H1 (cell line): ENCODE measurements around the gene NAT8L. TPM values are rescaled to one million over a fixed set of nuclear protein-coding genes. Genes with fewer than 3 reads are reported as not detected.

ENCODE experiments used
- CTCF ChIA-PET: fragments of 300-600 bp; sonication (Branson Sonifier 250); formaldehyde crosslinking; loops from one replicate; lab custom pipeline; 2021; ENCODE audit not compliant: partially characterized antibody; lab: Charles Lee
- POLR2A ChIA-PET: fragments of 300-600 bp; sonication (Branson Sonifier 250); formaldehyde crosslinking; loops from one replicate; lab custom pipeline; 2021; ENCODE audit warnings: inconsistent platforms; ENCODE audit not compliant: partially characterized antibody; lab: Charles Lee
- DNase-seq, 2 experiments: peaks; one replicate each; pipeline versions ENCODE4 v3.0.0 to v3.0.0-alpha.2; 2010 to 2022; ENCODE audit warnings: low spot score in 2 of 2, low read depth in 1 of 2, mixed read lengths in 1 of 2
- FAIRE-seq: peaks from 2 replicates; lab custom pipeline; 2011; peaks lifted over from hg19 to GRCh38; lab: Jason Lieb, UNC
- H2AFZ ChIP-seq: 2 replicates; pipeline ENCODE4 v1.8.1; 2012; ENCODE audit warnings: low read length, inconsistent platforms
- H2AK5ac ChIP-seq: 2 replicates; pipeline ENCODE4 v1.6.1; 2013; ENCODE audit warnings: low read depth, low read length
- H2BK120ac ChIP-seq: replicated peaks from 2 replicates; pipeline ENCODE3; 2013; ENCODE audit warnings: low read depth, low read length, inconsistent platforms
- H2BK12ac ChIP-seq: 2 replicates; pipeline ENCODE4 v1.6.1; 2013; ENCODE audit warnings: low read depth, low read length
- H2BK15ac ChIP-seq: 2 replicates; pipeline ENCODE4 v1.6.1; 2013; ENCODE audit warnings: low read length
- H2BK20ac ChIP-seq: 2 replicates; pipeline ENCODE4 v1.6.1; 2013; ENCODE audit warnings: low read length
- H2BK5ac ChIP-seq: 2 replicates; pipeline ENCODE4 v1.6.1; 2013; ENCODE audit warnings: low read depth, low read length
- H3K14ac ChIP-seq: 2 replicates; pipeline ENCODE4 v1.6.1; 2013; ENCODE audit warnings: inconsistent platforms; ENCODE audit not compliant: insufficient read length
- H3K18ac ChIP-seq: 2 replicates; pipeline ENCODE4 v1.6.1; 2013; ENCODE audit warnings: low read length; ENCODE audit errors: extremely low read depth
- H3K23ac ChIP-seq: 2 replicates; pipeline ENCODE4 v1.6.1; 2013; ENCODE audit warnings: inconsistent platforms; ENCODE audit not compliant: insufficient read length
- H3K23me2 ChIP-seq: 2 replicates; pipeline ENCODE4 v1.6.1; 2013; ENCODE audit warnings: low read depth, low read length
- H3K27ac ChIP-seq: 2 replicates; pipeline ENCODE4 v1.6.1; 2011; ENCODE audit warnings: low read depth, low read length, inconsistent platforms
- H3K27me3 ChIP-seq, 4 experiments: replicated peaks in 1 of 4; 1 replicate in 1 of 4; 2 replicates in 3 of 4; pipeline versions ENCODE4 v1.6.1 to v1.8.1; 2011 to 2013; ENCODE audit warnings: low read length in 3 of 4, mild to moderate bottlenecking in 3 of 4, inconsistent platforms in 2 of 4, mixed read lengths in 2 of 4, moderate library complexity in 1 of 4; ENCODE audit not compliant: control insufficient read depth in 3 of 4, insufficient read depth in 3 of 4; ENCODE audit errors: extremely low read depth in 1 of 4
- H3K36me3 ChIP-seq, 4 experiments: 2 replicates each; pipeline versions ENCODE4 v1.6.1 to v1.8.1; 2011 to 2013; ENCODE audit warnings: mild to moderate bottlenecking in 4 of 4, low read length in 3 of 4, moderate library complexity in 2 of 4, control low read depth in 1 of 4, inconsistent platforms in 1 of 4; ENCODE audit not compliant: insufficient read depth in 4 of 4, control insufficient read depth in 2 of 4
- H3K4ac ChIP-seq: replicated peaks from 2 replicates; pipeline ENCODE3; 2013; ENCODE audit warnings: low read length, low read depth, mixed read lengths, inconsistent platforms; ENCODE audit not compliant: insufficient read length
- H3K4me1 ChIP-seq, 4 experiments: replicated peaks in 1 of 4; 1 replicate in 1 of 4; 2 replicates in 3 of 4; pipeline versions ENCODE4 v1.6.1 to v1.8.1; 2011 to 2013; ENCODE audit warnings: low read length in 3 of 4, inconsistent platforms in 2 of 4, mixed read lengths in 1 of 4; ENCODE audit not compliant: insufficient read depth in 4 of 4, control insufficient read depth in 3 of 4
- H3K4me2 ChIP-seq, 2 experiments: 2 replicates each; pipeline versions ENCODE4 v1.6.1 to v1.8.1; 2011 to 2013; ENCODE audit warnings: low read depth in 2 of 2, low read length in 2 of 2, control low read depth in 1 of 2, inconsistent platforms in 1 of 2, mild to moderate bottlenecking in 1 of 2; ENCODE audit not compliant: insufficient read depth in 1 of 2
- H3K4me3 ChIP-seq, 4 experiments: fragments of 200-600, 300-600 bp in 1 of 4; sonication (generic), shearing (Covaris generic), sonication (Bioruptor Twin) in 1 of 4; 2 replicates each; pipeline versions ENCODE4 v1.5.1 to v1.8.1; 2011 to 2016; ENCODE audit warnings: low read length in 4 of 4, low read depth in 3 of 4, control low read depth in 2 of 4, inconsistent platforms in 2 of 4, mild to moderate bottlenecking in 2 of 4, mixed read lengths in 1 of 4, moderate library complexity in 1 of 4; ENCODE audit not compliant: insufficient read depth in 2 of 4; ENCODE audit errors: extremely low read depth in 1 of 4
- H3K56ac ChIP-seq: replicated peaks from 2 replicates; pipeline ENCODE3; 2013; ENCODE audit warnings: low read depth, mild to moderate bottlenecking, mixed read lengths, low read length, inconsistent platforms; ENCODE audit not compliant: insufficient read length
- H3K79me1 ChIP-seq: 2 replicates; pipeline ENCODE4 v1.6.1; 2013; ENCODE audit warnings: low read depth, low read length, control low read depth
- H3K79me2 ChIP-seq, 2 experiments: 2 replicates each; pipeline versions ENCODE4 v1.6.1 to v1.8.1; 2012 to 2013; ENCODE audit warnings: low read length in 2 of 2, mild to moderate bottlenecking in 2 of 2, inconsistent platforms in 1 of 2; ENCODE audit not compliant: insufficient read depth in 2 of 2, control insufficient read depth in 1 of 2
- H3K9ac ChIP-seq, 4 experiments: replicated peaks in 1 of 4; 1 replicate in 1 of 4; 2 replicates in 3 of 4; pipeline versions ENCODE4 v1.6.1 to v1.8.1; 2011 to 2013; ENCODE audit warnings: low read depth in 3 of 4, low read length in 3 of 4, control low read depth in 2 of 4, mild to moderate bottlenecking in 2 of 4, moderate library complexity in 2 of 4, inconsistent platforms in 1 of 4; ENCODE audit errors: extremely low read depth in 1 of 4
- H3K9me3 ChIP-seq, 2 experiments: 2 replicates each; pipeline versions ENCODE4 v1.6.1 to v1.8.1; 2012 to 2013; ENCODE audit warnings: mild to moderate bottlenecking in 2 of 2, moderate library complexity in 2 of 2, control low read depth in 1 of 2, inconsistent platforms in 1 of 2, low read depth in 1 of 2, low read length in 1 of 2, mixed read lengths in 1 of 2; ENCODE audit not compliant: insufficient read depth in 2 of 2
- H4K20me1 ChIP-seq, 2 experiments: replicated peaks in 1 of 2; 2 replicates each; pipeline versions ENCODE3 to v1.8.1; 2011 to 2013; ENCODE audit warnings: inconsistent platforms in 2 of 2, low read length in 2 of 2, mild to moderate bottlenecking in 1 of 2; ENCODE audit not compliant: insufficient read depth in 2 of 2, control insufficient read depth in 1 of 2
- H4K5ac ChIP-seq: 2 replicates; pipeline ENCODE4 v1.6.1; 2013; ENCODE audit warnings: low read length, low read depth, mixed read lengths, inconsistent platforms; ENCODE audit not compliant: insufficient read length
- H4K8ac ChIP-seq: 2 replicates; pipeline ENCODE4 v1.8.0; 2013; ENCODE audit warnings: mild to moderate bottlenecking, moderate library complexity, low read length, inconsistent platforms; ENCODE audit not compliant: insufficient read depth; ENCODE audit errors: extremely low read depth
- H4K91ac ChIP-seq: replicated peaks from 2 replicates; pipeline ENCODE3; 2013; ENCODE audit warnings: low read length, mixed read lengths, inconsistent platforms; ENCODE audit not compliant: insufficient read length
- FOSL1 ChIP-seq: IDR thresholded peaks from 2 replicates; pipeline ENCODE4 v1.6.1; 2011; ENCODE audit warnings: mild to moderate bottlenecking, low read depth, low read length, moderate library complexity; ENCODE audit not compliant: insufficient read depth
- NRF1 ChIP-seq: IDR thresholded peaks from 2 replicates; pipeline ENCODE4 v1.6.1; 2011; ENCODE audit warnings: mild to moderate bottlenecking, low read depth, low read length, improper control_type of control experiment
- WGBS, 2 experiments: shearing (Covaris generic) in 1 of 2; methylation state at CpG; one replicate each; pipeline versions ENCODE4 v1.1.6 to v1.1.7; 2013 to 2015; ENCODE audit warnings: low lambda C conversion rate in 2 of 2, mixed read lengths in 2 of 2, inconsistent platforms in 1 of 2, low coverage in 1 of 2, missing lambda C conversion rate in 1 of 2; ENCODE audit not compliant: insufficient replicate concordance in 2 of 2, insufficient coverage in 1 of 2, insufficient read length in 1 of 2; ENCODE audit errors: extremely low coverage in 1 of 2, missing lambda C conversion rate in 1 of 2; 5-methylcytosine and 5-hydroxymethylcytosine counted together
- polyA plus RNA-seq, 7 experiments: library from polyadenylated mRNA; depleted of rRNA in 3 of 7; stranded (reverse) in 5 of 7; unstranded in 2 of 7; fragments of >200 nt in 5 of 7; fragments of 200-250 nt in 2 of 7; gene quantifications; 1 replicate in 5 of 7; 2 replicates in 1 of 7; 4 replicates in 1 of 7; pipeline versions ENCODE4 v1.2.1 to v1.2.3, GENCODE V29; 2011 to 2013; ENCODE audit warnings: missing spikeins in 2 of 7, mixed read lengths in 2 of 7
- total RNA-seq: library from RNA; stranded (reverse); fragmentation: NEBNext Ultra II Directional; extraction: Animal tissue kit (Norgen Biotek cat#: 25700); gene quantifications from 2 replicates; pipeline ENCODE4 v1.2.1, GENCODE V29; 2021

NAT8L gene
- total and polyA plus RNA-seq, 2 of the 8 experiments (the other 6 are each of a cell fraction or from before 2014, with no cell fraction given): 10.8 TPM

GRCh38 chr4:2036866-2037265, 22.3 kb upstream of the NAT8L start:
- H3K36me3 ChIP-seq: no peaks in the 10 kb centered on the region; a peak in 1 of 8 replicates
- peaks cover 14 to 34% (median 29%) of the 10 kb centered on the region in 4 experiments for H3K27me3 ChIP-seq
- no peak overlapping the region for H3K18ac ChIP-seq
- H3K79me1 ChIP-seq: no peaks in the 10 kb centered on the region
- no peak overlapping the region for H2BK20ac ChIP-seq
- H2BK5ac ChIP-seq: no peak overlapping the region
- H3K56ac ChIP-seq: no peak overlapping the region
- H3K9me3 ChIP-seq: no peaks in the 10 kb centered on the region
- 93% methylated on average over 7 of the region's 7 CpGs; no CpG with 5 or more reads in 1 of the 2 experiments for WGBS, 2 experiments
- ChIA-PET CTCF (interaction anchor here (0.7 to 2.0 kb wide), 4 partner anchors 46 to 109 kb away, joined by 3 to 4 read pairs (median 3); no protein-coding TSS in a partner anchor), POLR2A (interaction anchor here (0.7 to 1.1 kb wide), 2 partner anchors 28 to 431 kb away, joined by 3 read pairs; partner anchors contain the start of gene NELFA)
- H3K23me2 ChIP-seq: peaks cover 9% of the 10 kb centered on the region; the same call in 1 of the 2 replicates
- H4K8ac ChIP-seq: no peak overlapping the region
- no peak overlapping the region for H3K4ac ChIP-seq
- TF ChIP-seq FOSL1 (no peak), NRF1 (no peak)
- H3K14ac ChIP-seq: no peak overlapping the region
- no peak overlapping the region for H2AK5ac ChIP-seq
- no peak overlapping the region for H3K4me3 ChIP-seq
- no peak for DNase-seq
- no peak overlapping the region for H4K91ac ChIP-seq
- H3K79me2 ChIP-seq: no peaks in the 10 kb centered on the region
- no peak overlapping the region for H4K5ac ChIP-seq
- no peak for FAIRE-seq
- no peak overlapping the region for H3K4me2 ChIP-seq
- no peak overlapping the region for H2AFZ ChIP-seq
- no peak overlapping the region for H3K9ac ChIP-seq
- H2BK12ac ChIP-seq: no peak overlapping the region
- peaks cover 0 to 3% (median 0%) of the 10 kb centered on the region in 4 experiments; a peak in 1 of 7 replicates for H3K4me1 ChIP-seq
- no peak overlapping the region for H3K23ac ChIP-seq
- peaks cover 0 to 1% of the 10 kb centered on the region in 2 experiments for H4K20me1 ChIP-seq
- H2BK120ac ChIP-seq: no peak overlapping the region
- no peak overlapping the region for H2BK15ac ChIP-seq
- H3K27ac ChIP-seq: no peak overlapping the region
